WTC11 (cell line): ENCODE results near the gene SPEM1. TPM values are rescaled to one million over a fixed set of nuclear protein-coding genes. Genes with fewer than 3 reads are reported as not detected.

Experiments used
- ATAC-seq: fragments of 200-7000 bp; cut with Tn5 transposase; 2 replicates; pipeline ENCODE4 v1.10.0; 2021; ENCODE audit warnings: mild to moderate bottlenecking, moderate library complexity
- CTCF ChIA-PET: fragments of 300-600 bp; sonication (Branson Sonifier 250); formaldehyde crosslinking; loops from one replicate; lab custom pipeline; 2021; ENCODE audit warnings: antibody characterized with exemption; lab: Charles Lee
- POLR2A ChIA-PET: fragments of 350-600 bp; sonication (Branson Sonifier 250); formaldehyde crosslinking; loops from one replicate; lab custom pipeline; 2021; ENCODE audit warnings: antibody characterized with exemption; lab: Charles Lee
- DNase-seq: peaks from one replicate; pipeline ENCODE4 v3.0.0; 2021; ENCODE audit warnings: low spot score
- H3K27ac Mint-ChIP-seq: 2 replicates; pipeline ENCODE4 v1.8.0; 2021; ENCODE audit warnings: mixed read lengths
- H3K27me3 Mint-ChIP-seq: 2 replicates; pipeline ENCODE4 v1.8.0; 2021; ENCODE audit warnings: low read depth, mild to moderate bottlenecking, moderate library complexity, mixed read lengths
- H3K36me3 Mint-ChIP-seq: 2 replicates; pipeline ENCODE4 v1.8.0; 2021; ENCODE audit warnings: mixed read lengths
- H3K4me1 Mint-ChIP-seq: 2 replicates; pipeline ENCODE4 v1.8.0; 2022; ENCODE audit warnings: mixed read lengths
- H3K4me3 Mint-ChIP-seq: 2 replicates; pipeline ENCODE4 v1.8.0; 2021; ENCODE audit warnings: mild to moderate bottlenecking, moderate library complexity, mixed read lengths
- H3K9me3 Mint-ChIP-seq: 2 replicates; pipeline ENCODE4 v1.8.0; 2021; ENCODE audit warnings: mixed read lengths
- ATF3 ChIP-seq: sonication (generic); formaldehyde crosslinking; conservative IDR thresholded peaks from 2 replicates; pipeline ENCODE4 v1.8.1; 2022; ENCODE audit warnings: mild to moderate bottlenecking, missing genetic modification reagents
- ESRRA ChIP-seq: sonication (generic); formaldehyde crosslinking; IDR thresholded peaks from 2 replicates; pipeline ENCODE4 v1.8.1; 2022; ENCODE audit warnings: mild to moderate bottlenecking, missing genetic modification reagents, borderline replicate concordance
- FOXJ3 ChIP-seq: sonication (generic); formaldehyde crosslinking; IDR thresholded peaks from 2 replicates; pipeline ENCODE4 v1.9.0; 2021; ENCODE audit warnings: missing genetic modification reagents, mild to moderate bottlenecking, borderline replicate concordance
- GTF2I ChIP-seq: fragments of 250-450 bp; sonication (Bioruptor Pico); conservative IDR thresholded peaks from 2 replicates; pipeline ENCODE4 v1.4.0; 2021; ENCODE audit warnings: mild to moderate bottlenecking
- HMGA2 ChIP-seq: fragments of 250-450 bp; sonication (Bioruptor Pico); IDR thresholded peaks from 2 replicates; pipeline ENCODE4 v1.4.0; 2021; ENCODE audit warnings: mild to moderate bottlenecking, moderate library complexity
- IRF2 ChIP-seq: sonication (generic); formaldehyde crosslinking; IDR thresholded peaks from 2 replicates; pipeline ENCODE4 v1.8.0; 2022; ENCODE audit warnings: low read depth, missing genetic modification reagents, borderline replicate concordance
- JAZF1 ChIP-seq: fragments of 250-450 bp; sonication (Bioruptor Pico); IDR thresholded peaks from 2 replicates; pipeline ENCODE4 v1.9.0; 2021; ENCODE audit warnings: moderate library complexity, mild to moderate bottlenecking, inconsistent platforms
- MYBL2 ChIP-seq: sonication (generic); formaldehyde crosslinking; IDR thresholded peaks from 2 replicates; pipeline ENCODE4 v1.8.1; 2023; ENCODE audit warnings: mild to moderate bottlenecking, moderate library complexity, missing genetic modification reagents
- NFE2L1 ChIP-seq: sonication (generic); formaldehyde crosslinking; IDR thresholded peaks from 2 replicates; pipeline ENCODE4 v1.8.1; 2023; ENCODE audit warnings: missing genetic modification reagents
- NFYB ChIP-seq: sonication (generic); formaldehyde crosslinking; conservative IDR thresholded peaks from 2 replicates; pipeline ENCODE4 v1.8.0; 2022; ENCODE audit warnings: low read depth, missing genetic modification reagents
- OVOL2 ChIP-seq: fragments of 250-450 bp; sonication (Bioruptor Pico); IDR thresholded peaks from 2 replicates; pipeline ENCODE4 v1.9.0; 2021; ENCODE audit warnings: mild to moderate bottlenecking, borderline replicate concordance
- PREB ChIP-seq: sonication (generic); formaldehyde crosslinking; IDR thresholded peaks from 2 replicates; pipeline ENCODE4 v1.8.1; 2022; ENCODE audit warnings: mild to moderate bottlenecking, missing genetic modification reagents, moderate library complexity, borderline replicate concordance
- PRRX2 ChIP-seq: fragments of 250-450 bp; sonication (Bioruptor Pico); IDR thresholded peaks from 2 replicates; pipeline ENCODE4 v1.8.0; 2021; ENCODE audit warnings: mild to moderate bottlenecking
- RORB ChIP-seq: fragments of 250-450 bp; sonication (Bioruptor Pico); IDR thresholded peaks from 2 replicates; pipeline ENCODE4 v1.9.0; 2021; ENCODE audit warnings: mild to moderate bottlenecking
- SOX15 ChIP-seq: fragments of 250-450 bp; sonication (Bioruptor Pico); IDR thresholded peaks from 2 replicates; pipeline ENCODE4 v1.9.0; 2021; ENCODE audit warnings: mild to moderate bottlenecking
- TEAD4 ChIP-seq: sonication (generic); formaldehyde crosslinking; IDR thresholded peaks from 2 replicates; pipeline ENCODE4 v1.8.0; 2022; ENCODE audit warnings: mild to moderate bottlenecking, missing genetic modification reagents
- TP53 ChIP-seq: sonication (generic); formaldehyde crosslinking; IDR thresholded peaks from 2 replicates; pipeline ENCODE4 v1.8.1; 2023; ENCODE audit warnings: mild to moderate bottlenecking, missing genetic modification reagents
- ZBTB21 ChIP-seq: sonication (generic); formaldehyde crosslinking; IDR thresholded peaks from 2 replicates; pipeline ENCODE4 v1.8.1; 2023; ENCODE audit warnings: mild to moderate bottlenecking, missing genetic modification reagents, borderline replicate concordance
- ZNF219 ChIP-seq: sonication (generic); formaldehyde crosslinking; IDR thresholded peaks from 2 replicates; pipeline ENCODE4 v1.8.0; 2023; ENCODE audit warnings: missing genetic modification reagents, mild to moderate bottlenecking, borderline replicate concordance
- ZNF671 ChIP-seq: fragments of 250-450 bp; sonication (Bioruptor Pico); IDR thresholded peaks from 2 replicates; pipeline ENCODE4 v1.8.0; 2021; ENCODE audit warnings: mild to moderate bottlenecking
- total RNA-seq: library from RNA; stranded (reverse); gene quantifications from 3 replicates; pipeline ENCODE4 v1.2.3, GENCODE V29; 2021
- TF ChIP-seq, protein P1 (sequence below): sonication (generic); formaldehyde crosslinking; IDR thresholded peaks from 2 replicates; pipeline ENCODE4 v1.8.1; 2023; ENCODE audit warnings: mild to moderate bottlenecking, moderate library complexity, missing genetic modification reagents
- TF ChIP-seq, protein P2 (sequence below): fragments of 250-450 bp; sonication (Bioruptor Pico); IDR thresholded peaks from 2 replicates; pipeline ENCODE4 v1.9.0; 2021; ENCODE audit warnings: moderate library complexity, mild to moderate bottlenecking, inconsistent platforms, borderline replicate concordance
- TF ChIP-seq, protein P3 (sequence below): sonication (generic); formaldehyde crosslinking; IDR thresholded peaks from 2 replicates; pipeline ENCODE4 v1.8.0; 2023; ENCODE audit warnings: missing genetic modification reagents

The SPEM1 gene
- total RNA-seq, 1 experiment from 2014 or later: 0.35 TPM

DNA sequence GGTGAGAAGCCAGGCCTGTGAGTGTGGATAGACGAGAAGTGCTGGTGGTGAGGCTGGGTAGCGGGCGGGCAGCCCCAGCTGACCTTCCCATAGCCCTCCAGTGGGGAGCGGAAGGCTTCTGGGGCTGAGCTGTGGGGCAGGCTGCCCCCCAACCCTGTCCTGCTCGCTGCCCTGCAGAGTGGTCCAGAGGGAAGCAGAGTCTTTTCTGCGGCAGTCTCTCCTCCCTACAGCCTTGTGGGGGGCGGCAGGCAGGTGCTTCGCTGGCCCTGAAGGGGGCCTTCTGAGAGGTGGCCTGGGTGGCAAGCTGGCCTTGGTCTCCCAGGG, 8.7 kb upstream of the SPEM1 start (continued):
- TF ChIP-seq PREB (CRISPR knock-in tag): no peak
- TF ChIP-seq GTF2I (CRISPR knock-in tag): no peak
- TF ChIP-seq NFE2L1: no peak
- no peak for TF ChIP-seq FOXJ3 (CRISPR knock-in tag)
- no peak for TF ChIP-seq ZBTB21 (CRISPR knock-in tag)
- TF ChIP-seq ATF3 (CRISPR knock-in tag): no peak

DNA sequence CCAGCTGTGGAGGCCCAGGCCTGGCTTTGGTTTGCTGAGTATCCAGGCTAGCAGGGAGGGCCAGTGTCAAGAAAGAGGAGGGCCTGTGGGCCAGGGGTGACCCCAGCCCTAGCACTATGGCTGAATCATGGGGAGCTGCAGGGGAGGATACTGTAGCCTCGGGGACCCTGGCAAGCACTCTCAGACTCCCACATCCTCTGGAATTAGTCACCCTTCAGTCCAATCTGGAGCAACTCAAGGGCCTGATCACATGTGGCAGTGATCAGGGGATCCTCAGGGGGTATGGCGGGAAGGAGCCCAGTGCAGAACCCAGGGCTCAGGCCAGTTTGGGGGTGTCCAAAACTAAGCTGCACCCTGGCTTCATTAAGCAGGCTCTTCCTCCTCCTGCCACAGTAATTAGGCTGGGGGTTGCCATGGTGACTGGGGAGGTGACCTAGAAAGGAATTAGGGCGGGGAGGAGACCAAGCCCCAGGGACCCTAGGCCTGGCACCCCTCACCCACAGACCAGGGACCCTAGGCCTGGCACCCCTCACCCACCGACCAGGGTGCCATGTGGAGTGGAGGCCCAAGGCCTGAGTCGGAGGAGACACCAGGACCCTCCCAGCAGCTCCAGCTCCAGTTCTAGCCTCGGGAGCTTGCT, 6.7 kb upstream of the SPEM1 start:
- Mint-ChIP-seq H3K9me3 (no peaks in the 10 kb centered on the region), H3K27me3 (no peaks in the 10 kb centered on the region), H3K4me1 (peaks cover 17% of the 10 kb centered on the region), H3K36me3 (peaks cover 33% of the 10 kb centered on the region), H3K27ac (no peak overlapping the region), H3K4me3 (no peak overlapping the region)
- TF ChIP-seq, protein P1, sequence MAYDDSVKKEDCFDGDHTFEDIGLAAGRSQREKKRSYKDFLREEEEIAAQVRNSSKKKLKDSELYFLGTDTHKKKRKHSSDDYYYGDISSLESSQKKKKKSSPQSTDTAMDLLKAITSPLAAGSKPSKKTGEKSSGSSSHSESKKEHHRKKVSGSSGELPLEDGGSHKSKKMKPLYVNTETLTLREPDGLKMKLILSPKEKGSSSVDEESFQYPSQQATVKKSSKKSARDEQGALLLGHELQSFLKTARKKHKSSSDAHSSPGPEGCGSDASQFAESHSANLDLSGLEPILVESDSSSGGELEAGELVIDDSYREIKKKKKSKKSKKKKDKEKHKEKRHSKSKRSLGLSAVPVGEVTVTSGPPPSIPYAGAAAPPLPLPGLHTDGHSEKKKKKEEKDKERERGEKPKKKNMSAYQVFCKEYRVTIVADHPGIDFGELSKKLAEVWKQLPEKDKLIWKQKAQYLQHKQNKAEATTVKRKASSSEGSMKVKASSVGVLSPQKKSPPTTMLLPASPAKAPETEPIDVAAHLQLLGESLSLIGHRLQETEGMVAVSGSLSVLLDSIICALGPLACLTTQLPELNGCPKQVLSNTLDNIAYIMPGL (CRISPR knock-in tag): no peak
- TF ChIP-seq ZNF219 (no peak), ESRRA (CRISPR knock-in tag) (no peak), JAZF1 (CRISPR knock-in tag) (no peak), ZNF671 (CRISPR knock-in tag) (no peak), HMGA2 (CRISPR knock-in tag) (no peak), IRF2 (no peak), RORB (CRISPR knock-in tag) (no peak), NFYB (CRISPR knock-in tag) (no peak)
- TF ChIP-seq, protein P2, sequence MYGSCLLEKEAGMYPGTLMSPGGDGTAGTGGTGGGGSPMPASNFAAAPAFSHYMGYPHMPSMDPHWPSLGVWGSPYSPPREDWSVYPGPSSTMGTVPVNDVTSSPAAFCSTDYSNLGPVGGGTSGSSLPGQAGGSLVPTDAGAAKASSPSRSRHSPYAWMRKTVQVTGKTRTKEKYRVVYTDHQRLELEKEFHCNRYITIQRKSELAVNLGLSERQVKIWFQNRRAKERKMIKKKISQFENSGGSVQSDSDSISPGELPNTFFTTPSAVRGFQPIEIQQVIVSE: no peak
- ATAC-seq (no peak), DNase-seq (no peak)
- POLR2A ChIA-PET: interaction anchor here (0.8 to 1.2 kb wide), 2 partner anchors 10 kb away, joined by 3 to 4 read pairs; partner anchors contain the start of gene TMEM256
- CTCF ChIA-PET: interaction anchor here (1.1 to 1.6 kb wide), 3 partner anchors 20 to 147 kb away, joined by 3 to 6 read pairs (median 3); partner anchors contain the start of gene PLSCR3

DNA sequence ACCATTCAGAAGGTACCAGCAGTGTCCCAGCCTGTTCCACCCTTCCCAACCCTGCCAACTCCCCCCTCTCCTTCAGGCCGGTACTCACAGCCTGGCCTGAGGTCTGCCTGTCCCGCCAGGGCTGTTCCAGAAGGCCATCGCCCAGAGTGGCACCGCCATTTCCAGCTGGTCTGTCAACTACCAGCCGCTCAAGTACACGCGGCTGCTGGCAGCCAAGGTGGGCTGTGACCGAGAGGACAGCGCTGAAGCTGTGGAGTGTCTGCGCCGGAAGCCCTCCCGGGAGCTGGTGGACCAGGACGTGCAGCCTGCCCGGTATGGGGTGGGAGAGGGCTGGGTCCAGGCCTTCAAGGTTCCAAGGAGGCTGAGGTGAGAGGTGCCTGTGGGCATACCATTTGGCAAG, 5.3 kb upstream of the SPEM1 start:
- peaks cover 23% of the 10 kb centered on the region for H3K36me3 Mint-ChIP-seq
- DNase-seq (no peak), ATAC-seq (no peak)
- no peak overlapping the region for H3K27ac Mint-ChIP-seq
- no peak for TF ChIP-seq OVOL2 (CRISPR knock-in tag)
- TF ChIP-seq TEAD4 (CRISPR knock-in tag): no peak
- TF ChIP-seq PRRX2 (CRISPR knock-in tag): no peak
- TF ChIP-seq TP53: no peak
- TF ChIP-seq ATF3 (CRISPR knock-in tag): no peak
- TF ChIP-seq, protein P3, sequence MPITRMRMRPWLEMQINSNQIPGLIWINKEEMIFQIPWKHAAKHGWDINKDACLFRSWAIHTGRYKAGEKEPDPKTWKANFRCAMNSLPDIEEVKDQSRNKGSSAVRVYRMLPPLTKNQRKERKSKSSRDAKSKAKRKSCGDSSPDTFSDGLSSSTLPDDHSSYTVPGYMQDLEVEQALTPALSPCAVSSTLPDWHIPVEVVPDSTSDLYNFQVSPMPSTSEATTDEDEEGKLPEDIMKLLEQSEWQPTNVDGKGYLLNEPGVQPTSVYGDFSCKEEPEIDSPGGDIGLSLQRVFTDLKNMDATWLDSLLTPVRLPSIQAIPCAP (CRISPR knock-in tag): no peak
- TF ChIP-seq SOX15 (CRISPR knock-in tag): no peak
- no peak for TF ChIP-seq MYBL2 (CRISPR knock-in tag)
- H3K4me1 Mint-ChIP-seq: peaks cover 21% of the 10 kb centered on the region
- no peak overlapping the region for H3K4me3 Mint-ChIP-seq
- no peaks in the 10 kb centered on the region for H3K9me3 Mint-ChIP-seq
- POLR2A ChIA-PET: no interaction called here
- CTCF ChIA-PET: no interaction called here
- H3K27me3 Mint-ChIP-seq: no peaks in the 10 kb centered on the region
